SK-N-SH (cell line): ENCODE data around the gene HRH3.

ENCODE experiments used
- EP300 ChIP-seq, 2 experiments: IDR thresholded peaks; 2 replicates each; pipeline versions ENCODE4 v1.4.0 to v1.6.1; 2012; ENCODE audit warnings: borderline replicate concordance in 1 of 2, low read depth in 1 of 2, low read length in 1 of 2
- GABPA ChIP-seq: IDR thresholded peaks from 2 replicates; pipeline ENCODE4 v1.4.0; 2012; ENCODE audit warnings: low read depth, mild to moderate bottlenecking
- NFIC ChIP-seq: IDR thresholded peaks from 2 replicates; pipeline ENCODE4 v1.4.0; 2012; ENCODE audit warnings: borderline replicate concordance
- RAD21 ChIP-seq: IDR thresholded peaks from 2 replicates; pipeline ENCODE4 v1.6.1; 2012; ENCODE audit warnings: mild to moderate bottlenecking, low read length
- RFX5 ChIP-seq: IDR thresholded peaks from 2 replicates; pipeline ENCODE4 v1.6.1; 2012; ENCODE audit warnings: mild to moderate bottlenecking, improper control_type of control experiment, low read length
- RXRA ChIP-seq: IDR thresholded peaks from 2 replicates; pipeline ENCODE4 v1.4.0; 2012; ENCODE audit warnings: low read depth, mild to moderate bottlenecking, borderline replicate concordance
- SIN3A ChIP-seq: IDR thresholded peaks from 2 replicates; pipeline ENCODE4 v1.6.1; 2012; ENCODE audit warnings: low read depth, mild to moderate bottlenecking, low read length, moderate library complexity, borderline replicate concordance
- SMC3 ChIP-seq: IDR thresholded peaks from 2 replicates; pipeline ENCODE4 v1.6.1; 2012; ENCODE audit warnings: low read depth, low read length, improper control_type of control experiment
- TAF1 ChIP-seq: IDR thresholded peaks from 2 replicates; pipeline ENCODE4 v1.6.1; 2012; ENCODE audit warnings: low read depth, mild to moderate bottlenecking, low read length, moderate library complexity, borderline replicate concordance
- TCF12 ChIP-seq: IDR thresholded peaks from 2 replicates; pipeline ENCODE4 v1.4.0; 2012
- TEAD4 ChIP-seq: IDR thresholded peaks from 2 replicates; pipeline ENCODE4 v1.4.0; 2012; ENCODE audit warnings: mild to moderate bottlenecking, borderline replicate concordance; ENCODE audit not compliant: insufficient read depth
- YY1 ChIP-seq: IDR thresholded peaks from 2 replicates; pipeline ENCODE4 v1.4.0; 2012; ENCODE audit warnings: low read depth, mild to moderate bottlenecking
- TF ChIP-seq, protein P1 (sequence below): fragments of 200-600 bp; sonication (generic); IDR thresholded peaks from 2 replicates; pipeline ENCODE4 v1.6.1; 2017; ENCODE audit warnings: antibody characterized with exemption, mild to moderate bottlenecking, moderate library complexity
- TF ChIP-seq, protein P2 (sequence below): IDR thresholded peaks from 2 replicates; pipeline ENCODE4 v1.4.0; 2012; ENCODE audit warnings: low read depth

DNA sequence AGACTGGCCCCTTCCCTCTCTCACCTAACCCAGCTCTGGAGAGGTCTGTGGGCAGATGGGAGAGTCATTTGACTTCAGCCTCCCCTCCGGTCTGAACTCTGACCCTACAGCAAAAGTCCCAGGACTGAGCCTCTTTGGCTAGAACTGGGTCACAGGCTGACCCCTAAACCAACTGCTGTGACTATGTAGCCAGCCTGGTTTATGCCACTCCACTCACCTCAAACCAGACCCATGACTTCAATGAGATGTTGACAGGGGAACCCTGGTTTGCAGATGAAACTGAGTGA, 17.4 kb upstream of the HRH3 start:
- TF ChIP-seq GABPA (no peak), EP300 (IDR thresholded peaks at IDR 0.05; ENCODE audit: borderline replicate concordance in 1 of 2, low read depth in 1 of 2, low read length in 1 of 2) (no peak), TEAD4 (no peak), NFIC (no peak), RFX5 (no peak), TCF12 (no peak), YY1 (no peak), RAD21 (no peak), SIN3A (no peak), TAF1 (no peak), RXRA (no peak), SMC3 (no peak)
- TF ChIP-seq, protein P1, sequence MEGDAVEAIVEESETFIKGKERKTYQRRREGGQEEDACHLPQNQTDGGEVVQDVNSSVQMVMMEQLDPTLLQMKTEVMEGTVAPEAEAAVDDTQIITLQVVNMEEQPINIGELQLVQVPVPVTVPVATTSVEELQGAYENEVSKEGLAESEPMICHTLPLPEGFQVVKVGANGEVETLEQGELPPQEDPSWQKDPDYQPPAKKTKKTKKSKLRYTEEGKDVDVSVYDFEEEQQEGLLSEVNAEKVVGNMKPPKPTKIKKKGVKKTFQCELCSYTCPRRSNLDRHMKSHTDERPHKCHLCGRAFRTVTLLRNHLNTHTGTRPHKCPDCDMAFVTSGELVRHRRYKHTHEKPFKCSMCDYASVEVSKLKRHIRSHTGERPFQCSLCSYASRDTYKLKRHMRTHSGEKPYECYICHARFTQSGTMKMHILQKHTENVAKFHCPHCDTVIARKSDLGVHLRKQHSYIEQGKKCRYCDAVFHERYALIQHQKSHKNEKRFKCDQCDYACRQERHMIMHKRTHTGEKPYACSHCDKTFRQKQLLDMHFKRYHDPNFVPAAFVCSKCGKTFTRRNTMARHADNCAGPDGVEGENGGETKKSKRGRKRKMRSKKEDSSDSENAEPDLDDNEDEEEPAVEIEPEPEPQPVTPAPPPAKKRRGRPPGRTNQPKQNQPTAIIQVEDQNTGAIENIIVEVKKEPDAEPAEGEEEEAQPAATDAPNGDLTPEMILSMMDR = no peak
- TF ChIP-seq, protein P2, sequence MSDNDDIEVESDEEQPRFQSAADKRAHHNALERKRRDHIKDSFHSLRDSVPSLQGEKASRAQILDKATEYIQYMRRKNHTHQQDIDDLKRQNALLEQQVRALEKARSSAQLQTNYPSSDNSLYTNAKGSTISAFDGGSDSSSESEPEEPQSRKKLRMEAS = no peak
